Stimulated activated CD4-positive, alpha-beta T cell treated with anti-CD3 and anti-CD28 coated beads, Interleukin-1b, Interleukin-23, amount 100 ng/mL, for 4 hours (primary cell): ENCODE results near the gene SMIM35.
"Not testable (repeated sequence)": the region's sequence is repeated elsewhere in the genome, so short reads cannot be mapped to it uniquely, and the experiment has no call there.

Source experiments
- DNase-seq, 2 donors: peaks; one replicate each; pipeline ENCODE4 v3.0.0-alpha.2; 2020; ENCODE audit warnings: low read depth in 2 of 2

SMIM35 gene

GRCh38 chr11:118081241-118081958 is 5.4 kb downstream of the SMIM35 start:
- no peak for DNase-seq

GRCh38 chr11:118080296-118080695 is 6.5 kb downstream of the SMIM35 start:
- DNase-seq = no peak

GRCh38 chr11:118079491-118079890 is 7.3 kb downstream of the SMIM35 start:
- no peak for DNase-seq

GRCh38 chr11:118078911-118079411 is 7.8 kb downstream of the SMIM35 start:
- no peak for DNase-seq

- DNase-seq = no peak
Observed at GRCh38 chr11:118076754-118077281, 9.9 kb downstream of the SMIM35 start, which contains the start of gene TMPRSS4. Gene TMPRSS4, plus strand, starts transcription at chr11:118077078. Its CDS starts 225 bp downstream, at chr11:118077303.

- no peak for DNase-seq
Observed at GRCh38 chr11:118074785-118075184, 12.0 kb downstream of the SMIM35 start.

- DNase-seq = no peak
Observed at GRCh38 chr11:118074091-118074685, 12.6 kb downstream of the SMIM35 start.

GRCh38 chr11:118073554-118073953 is 13.2 kb downstream of the SMIM35 start:
- DNase-seq = no peak

GRCh38 chr11:118071416-118072030 is 15.2 kb downstream of the SMIM35 start:
- DNase-seq = no peak

- no peak for DNase-seq
Observed at GRCh38 chr11:118068945-118069612, 17.7 kb downstream of the SMIM35 start.

GRCh38 chr11:118068206-118068944 is 18.4 kb downstream of the SMIM35 start:
- DNase-seq = no peak

- no peak for DNase-seq
Observed at GRCh38 chr11:118067006-118067405, 19.8 kb downstream of the SMIM35 start.

- DNase-seq = no peak
Observed at GRCh38 chr11:118065384-118065783, 21.4 kb downstream of the SMIM35 start.

GRCh38 chr11:118064956-118065355 is 21.8 kb downstream of the SMIM35 start:
- DNase-seq = no peak

- not testable (repeated sequence) for DNase-seq
Observed at GRCh38 chr11:118062631-118063030, 24.1 kb downstream of the SMIM35 start.

GRCh38 chr11:118062181-118062580 is 24.6 kb downstream of the SMIM35 start:
- not testable (repeated sequence) for DNase-seq

GRCh38 chr11:118061586-118062125 is 25.1 kb downstream of the SMIM35 start:
- DNase-seq = no peak

GRCh38 chr11:118060869-118061268 is 25.9 kb downstream of the SMIM35 start:
- no peak for DNase-seq

- DNase-seq = no peak
Observed at GRCh38 chr11:118060081-118060661, 26.6 kb downstream of the SMIM35 start.

- DNase-seq = no peak
Observed at GRCh38 chr11:118059246-118059940, 27.4 kb downstream of the SMIM35 start.
